ENCODE results near the gene PLCD3. TPM values are rescaled to one million over a fixed set of nuclear protein-coding genes. Genes with fewer than 3 reads are reported as not detected.

Gene PLCD3
- total and polyA plus RNA-seq, 12 donors, result 5.8 to 246 (median 82.2) TPM

DNA sequence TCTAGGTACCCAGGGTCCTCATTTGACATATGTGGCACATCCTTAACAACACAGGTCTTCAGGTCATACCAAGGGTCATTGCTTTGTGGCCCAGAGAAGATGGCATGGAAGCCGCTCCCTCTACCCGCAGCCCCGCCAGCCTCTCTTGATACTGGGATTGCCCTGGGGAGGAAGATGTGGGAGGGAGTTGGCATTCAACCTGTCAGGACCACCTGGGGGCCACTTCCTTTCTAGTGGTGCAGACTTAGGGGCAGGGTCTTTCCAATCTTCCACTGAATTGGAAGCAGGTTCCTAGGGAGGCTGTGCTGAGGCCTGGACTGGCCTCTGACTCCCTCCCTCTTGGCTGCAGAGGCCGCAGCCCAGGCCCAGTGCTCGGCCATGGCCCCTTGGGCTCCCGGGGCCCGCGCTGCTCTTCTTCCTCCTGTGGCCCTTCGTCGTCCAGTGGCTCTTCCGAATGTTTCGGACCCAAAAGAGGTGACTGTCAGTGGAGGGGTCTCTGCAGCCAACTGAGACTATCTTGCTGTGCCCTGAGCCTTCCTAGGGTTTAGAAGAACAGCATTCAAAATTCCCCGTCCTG is 10.9 kb upstream of the PLCD3 start:
- H3K27me3 ChIP-seq, result no peaks in the 10 kb centered on the region
- intact Hi-C loops (cut with DNase I), result no loop called here
- no peak for TF ChIP-seq POLR2A (IDR thresholded peaks at IDR 0.05)
- TF ChIP-seq, protein P1, sequence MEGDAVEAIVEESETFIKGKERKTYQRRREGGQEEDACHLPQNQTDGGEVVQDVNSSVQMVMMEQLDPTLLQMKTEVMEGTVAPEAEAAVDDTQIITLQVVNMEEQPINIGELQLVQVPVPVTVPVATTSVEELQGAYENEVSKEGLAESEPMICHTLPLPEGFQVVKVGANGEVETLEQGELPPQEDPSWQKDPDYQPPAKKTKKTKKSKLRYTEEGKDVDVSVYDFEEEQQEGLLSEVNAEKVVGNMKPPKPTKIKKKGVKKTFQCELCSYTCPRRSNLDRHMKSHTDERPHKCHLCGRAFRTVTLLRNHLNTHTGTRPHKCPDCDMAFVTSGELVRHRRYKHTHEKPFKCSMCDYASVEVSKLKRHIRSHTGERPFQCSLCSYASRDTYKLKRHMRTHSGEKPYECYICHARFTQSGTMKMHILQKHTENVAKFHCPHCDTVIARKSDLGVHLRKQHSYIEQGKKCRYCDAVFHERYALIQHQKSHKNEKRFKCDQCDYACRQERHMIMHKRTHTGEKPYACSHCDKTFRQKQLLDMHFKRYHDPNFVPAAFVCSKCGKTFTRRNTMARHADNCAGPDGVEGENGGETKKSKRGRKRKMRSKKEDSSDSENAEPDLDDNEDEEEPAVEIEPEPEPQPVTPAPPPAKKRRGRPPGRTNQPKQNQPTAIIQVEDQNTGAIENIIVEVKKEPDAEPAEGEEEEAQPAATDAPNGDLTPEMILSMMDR (IDR thresholded peaks at IDR 0.05), result no peak
- H3K9me3 ChIP-seq (replicated peaks in 1 of 3), result no peaks in the 10 kb centered on the region
- DNase-seq, result peak in 1 of 7 donors; percentile 26
- peaks cover 25 to 30% of the 10 kb centered on the region in 2 donors for H3K4me1 ChIP-seq (replicated peaks in 1 of 2)
- H3K27ac ChIP-seq, result peak overlapping the region in 4 of 5 donors; percentile 60 to 99 (median 87)
- H3K4me3 ChIP-seq, result peak overlapping the region in 1 of 4 donors; percentile 60
- peaks cover 0 to 2% of the 10 kb centered on the region in 2 donors for H3K36me3 ChIP-seq (replicated peaks in 1 of 2)
- WGBS, 4 donors, result 76 to 100% (median 88%) methylated on average over 3 to 13 of the region's 13 CpGs

DNA sequence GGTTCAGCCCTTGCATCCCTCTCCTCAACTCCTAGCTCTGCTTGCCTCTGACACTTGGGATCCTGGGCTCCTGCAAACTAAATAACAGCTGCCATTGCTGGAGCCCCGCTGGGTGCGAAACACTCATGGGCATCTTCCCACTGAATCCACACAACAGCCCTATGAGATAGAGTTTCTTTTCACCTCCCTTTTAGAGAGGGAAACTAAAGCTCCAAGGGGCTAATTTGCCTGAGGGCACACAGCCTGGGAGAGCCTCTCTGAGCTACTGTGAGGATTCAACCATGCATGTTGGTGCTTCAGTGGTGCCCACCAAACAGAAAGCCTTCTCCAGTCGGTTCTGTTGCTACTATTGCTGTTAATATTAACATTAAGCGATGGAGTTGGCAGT is 7.2 kb upstream of the PLCD3 start:
- Histone ChIP-seq H3K9me3 (replicated peaks in 1 of 3) (no peaks in the 10 kb centered on the region), H3K4me3 (no peak overlapping the region), H3K27me3 (no peaks in the 10 kb centered on the region), H3K36me3 (replicated peaks in 1 of 2) (peaks cover 0 to 6% of the 10 kb centered on the region in 2 donors), H3K4me1 (replicated peaks in 1 of 2) (peaks cover 16 to 23% of the 10 kb centered on the region in 2 donors), H3K27ac (no peak overlapping the region)
- intact Hi-C loops (cut with DNase I), result loop anchor here (5.0 to 10.0 kb wide), 2 partner anchors 58 to 365 kb away; no protein-coding TSS in a partner anchor
- no peak for TF ChIP-seq POLR2A (IDR thresholded peaks at IDR 0.05)
- TF ChIP-seq, protein P1 (IDR thresholded peaks at IDR 0.05), result no peak
- WGBS, 4 donors, result 88 to 96% (median 90%) methylated on average over 4 of the region's 4 CpGs
- DNase-seq, result no peak

DNA sequence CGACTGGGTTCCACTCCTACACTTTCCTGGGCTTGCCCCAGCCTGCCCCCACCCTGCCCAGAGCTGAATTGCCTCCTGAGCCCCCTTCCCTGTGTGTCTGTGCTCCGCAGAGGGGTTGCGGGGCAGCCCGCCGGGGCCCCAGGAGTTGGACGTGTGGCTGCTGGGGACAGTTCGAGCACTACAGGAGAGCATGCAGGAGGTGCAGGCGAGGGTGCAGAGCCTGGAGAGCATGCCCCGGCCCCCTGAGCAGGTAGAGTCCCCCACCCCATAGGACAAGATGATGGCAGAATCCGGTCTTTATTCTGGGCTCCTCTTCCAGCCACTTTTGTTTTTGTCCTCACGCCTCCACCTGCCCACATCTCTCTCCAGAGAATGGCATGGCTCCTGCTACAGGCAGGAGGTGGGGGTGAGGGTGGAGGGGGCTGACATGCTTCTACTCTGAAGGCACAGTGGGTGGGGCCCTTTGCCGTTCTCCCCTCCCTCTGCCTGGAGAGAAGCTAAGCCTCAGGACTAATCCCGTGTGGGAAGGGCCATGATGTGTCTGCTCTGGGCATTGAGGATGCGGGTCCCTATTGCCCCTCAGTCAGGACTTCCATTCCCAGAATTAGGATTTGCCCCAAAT is 6.7 kb upstream of the PLCD3 start:
- H3K9me3 ChIP-seq (replicated peaks in 1 of 3), result no peaks in the 10 kb centered on the region
- peaks cover 14 to 21% of the 10 kb centered on the region in 2 donors for H3K4me1 ChIP-seq (replicated peaks in 1 of 2)
- no peaks in the 10 kb centered on the region for H3K27me3 ChIP-seq
- TF ChIP-seq, protein P1 (IDR thresholded peaks at IDR 0.05), result no peak
- peaks cover 0 to 6% of the 10 kb centered on the region in 2 donors for H3K36me3 ChIP-seq (replicated peaks in 1 of 2)
- 79 to 92% (median 86%) methylated on average over 5 to 14 of the region's 14 CpGs for WGBS, 4 donors
- no peak for DNase-seq
- intact Hi-C loops (cut with DNase I), result loop anchor here (5.0 to 10.0 kb wide), 2 partner anchors 58 to 364 kb away; no protein-coding TSS in a partner anchor
- H3K27ac ChIP-seq, result no peak overlapping the region
- no peak overlapping the region for H3K4me3 ChIP-seq

DNA sequence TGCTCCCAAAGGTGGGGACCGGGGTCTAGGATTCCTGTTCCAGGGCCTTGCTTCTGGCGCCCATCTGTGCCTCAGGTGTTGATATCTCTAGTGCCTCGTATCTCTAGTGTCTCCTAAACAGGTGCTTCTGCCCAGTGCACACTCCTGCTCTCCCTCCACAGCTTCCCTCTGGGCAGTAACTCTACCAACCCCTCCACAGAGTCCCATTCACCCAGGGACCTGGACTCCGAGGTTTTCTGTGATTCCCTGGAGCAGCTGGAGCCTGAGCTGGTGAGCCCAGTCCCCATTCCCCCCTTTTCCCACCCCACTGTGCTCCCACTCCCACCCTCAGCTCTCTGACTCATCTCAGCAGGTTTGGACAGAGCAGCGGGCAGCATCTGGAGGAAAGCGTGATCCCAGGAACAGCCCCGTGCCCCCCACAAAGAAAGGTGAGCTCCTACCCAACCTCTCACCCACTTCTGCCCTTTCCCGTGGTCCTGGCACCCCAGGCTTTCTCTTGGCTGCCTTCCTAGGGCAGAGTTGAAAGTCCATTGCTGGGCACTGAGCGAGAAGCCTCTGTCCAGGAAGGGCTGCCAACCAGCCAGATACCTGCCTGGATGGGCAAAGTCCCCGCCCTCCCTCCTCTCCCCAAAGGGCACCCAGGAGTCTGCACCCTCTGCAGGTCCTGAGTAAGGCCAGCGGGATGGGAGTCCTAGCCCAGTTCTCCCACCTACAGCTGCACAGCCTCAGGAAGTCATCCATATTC is 5.4 kb upstream of the PLCD3 start:
- intact Hi-C loops (cut with DNase I), result loop anchor here (5.0 to 10.0 kb wide), 2 partner anchors 60 to 363 kb away; no protein-coding TSS in a partner anchor
- Histone ChIP-seq H3K27me3 (no peaks in the 10 kb centered on the region), H3K9me3 (replicated peaks in 1 of 3) (no peaks in the 10 kb centered on the region), H3K4me1 (replicated peaks in 1 of 2) (peaks cover 8 to 17% of the 10 kb centered on the region in 2 donors), H3K36me3 (replicated peaks in 1 of 2) (peaks cover 0 to 6% of the 10 kb centered on the region in 2 donors), H3K4me3 (no peak overlapping the region), H3K27ac (no peak overlapping the region)
- DNase-seq, result peak in 1 of 7 donors; percentile 8
- WGBS, 4 donors, result 89 to 92% (median 89%) methylated on average over 9 to 11 of the region's 11 CpGs
- TF ChIP-seq, protein P1 (IDR thresholded peaks at IDR 0.05), result no peak
- no peak for TF ChIP-seq POLR2A (IDR thresholded peaks at IDR 0.05)

Data from adrenal gland (tissue), 12 donors.